Stomach (tissue), 9 donors: ENCODE data around the gene PHLDB1. TPM values are rescaled to one million over a fixed set of nuclear protein-coding genes. Genes with fewer than 3 reads are reported as not detected.

Experiments
- DNase-seq, 2 donors: peaks; one replicate each; pipeline versions ENCODE4 v3.0.0 to v3.0.0-alpha.2; 2013 to 2019
- H3K27ac ChIP-seq, 5 donors: fragments of 200-600 bp in 4 of 5; sonication (generic) in 4 of 5; one replicate each; pipeline ENCODE4 v1.5.1; 2013 to 2019; ENCODE audit warnings: mild to moderate bottlenecking in 1 of 5, moderate library complexity in 1 of 5
- H3K27me3 ChIP-seq, 3 donors: fragments of 200-600 bp; sonication (generic); one replicate each; pipeline ENCODE4 v1.5.1; 2017 to 2019; ENCODE audit warnings: mixed run types in 1 of 3
- H3K36me3 ChIP-seq, 4 donors: fragments of 200-600 bp; sonication (generic); 1 replicate in 3 of 4; 2 replicates in 1 of 4; pipeline ENCODE4 v1.5.1; 2016 to 2019
- H3K4me1 ChIP-seq, 4 donors: fragments of 200-600 bp; sonication (generic); one replicate each; pipeline ENCODE4 v1.5.1; 2016 to 2019
- H3K4me3 ChIP-seq, 4 donors: fragments of 200-600 bp; sonication (generic) in 3 of 4; one replicate each; pipeline ENCODE4 v1.5.1; 2016 to 2019; ENCODE audit warnings: mild to moderate bottlenecking in 1 of 4
- H3K9me3 ChIP-seq, 4 donors: fragments of 200-600 bp; sonication (generic); one replicate each; pipeline ENCODE4 v1.5.1; 2016 to 2019
- EP300 ChIP-seq: sonication (generic); formaldehyde crosslinking; IDR thresholded peaks from one replicate; pipeline ENCODE4 v1.6.1; 2017; ENCODE audit warnings: antibody characterized with exemption
- POLR2A ChIP-seq, 4 donors: fragments of 450-650 bp; IDR thresholded peaks; one replicate each; pipeline ENCODE4 v1.6.1; 2016; ENCODE audit warnings: antibody characterized with exemption in 4 of 4, control low read depth in 2 of 4, mild to moderate bottlenecking in 1 of 4, moderate library complexity in 1 of 4
- POLR2AphosphoS5 ChIP-seq, 3 donors: sonication (generic); formaldehyde crosslinking; IDR thresholded peaks; one replicate each; pipeline ENCODE4 v1.6.1; 2016; ENCODE audit warnings: antibody characterized with exemption in 3 of 3
- WGBS, 5 donors: extraction: QIAGEN DNeasy Blood & Tissue Kit in 3 of 5; methylation state at CpG; one replicate each; pipeline versions ENCODE4 v1.1.5 to v1.1.7; 2013 to 2018; 5-methylcytosine and 5-hydroxymethylcytosine counted together
- intact Hi-C: fragments of 100-400 bp; cut with DNase I; formaldehyde crosslinking; loops from one replicate; pipeline ENCODE4 v1.15.1; 2023; ENCODE audit warnings: low total_unique reads
- polyA plus RNA-seq, 3 donors: library from polyadenylated mRNA; stranded (reverse); fragments of 200-250 nt; gene quantifications; one replicate each; pipeline ENCODE4 v1.2.3, GENCODE V29; 2013
- total RNA-seq, 5 donors: library from RNA; depleted of rRNA; stranded (reverse); fragments of >200 nt; gene quantifications; one replicate each; pipeline versions ENCODE4 v1.1.0 to v1.2.3, GENCODE V29; 2014 to 2016
- TF ChIP-seq, protein P1 (sequence below), 7 experiments: fragments of 450-650 bp in 4 of 7; fragments of 200-600 bp in 3 of 7; sonication (generic) in 3 of 7; IDR thresholded peaks; one replicate each; pipeline ENCODE4 v1.5.1; 2016 to 2019; ENCODE audit warnings: antibody characterized with exemption in 7 of 7, control low read depth in 2 of 7, mild to moderate bottlenecking in 1 of 7
- donor health status: healthy with polysubstance abuse.
- donor health status: Bipolar disorder and iron deficiency.
- donor health status: healthy.

The PHLDB1 gene
- total and polyA plus RNA-seq, 8 donors: 28.4 to 291 (median 41.4) TPM

DNA sequence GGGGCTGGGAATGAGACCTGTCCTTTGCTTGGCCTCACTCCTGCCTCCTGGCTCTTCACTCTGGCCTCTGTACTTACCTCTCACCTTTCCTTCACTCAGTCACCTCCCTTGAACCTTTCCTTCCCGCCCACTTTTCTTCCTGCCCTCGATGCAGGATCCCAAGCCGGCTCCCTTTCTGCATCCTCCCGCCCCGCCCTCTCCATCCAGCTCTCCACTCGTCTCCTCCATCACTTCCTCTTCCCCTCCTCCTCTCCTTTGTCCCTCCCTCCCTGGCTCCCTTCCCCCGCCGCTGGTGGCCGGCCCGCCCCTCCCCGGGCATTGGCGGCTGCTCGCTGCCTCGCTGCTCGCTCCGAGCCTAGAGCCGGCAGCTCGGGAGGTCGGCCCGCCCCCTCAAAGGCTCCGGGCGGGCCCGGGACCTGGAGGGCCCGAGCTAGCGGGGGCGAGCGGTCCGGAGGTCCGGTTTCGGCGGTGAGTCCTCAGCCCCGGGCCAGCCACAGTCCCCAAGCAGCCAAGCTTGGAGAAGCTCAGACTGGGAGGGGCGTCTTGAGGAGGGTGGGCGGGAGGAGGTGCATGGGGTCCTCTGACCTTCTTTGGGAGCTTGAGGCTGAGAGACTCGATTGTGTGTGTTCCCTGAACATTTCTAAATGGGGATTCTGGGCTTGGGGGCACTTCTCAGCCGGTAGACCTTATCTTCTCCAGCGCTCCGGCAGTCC, 13.8 kb downstream of the PHLDB1 start:
- H3K4me1 ChIP-seq: peaks cover 56 to 87% (median 64%) of the 10 kb centered on the region in 4 donors

DNA sequence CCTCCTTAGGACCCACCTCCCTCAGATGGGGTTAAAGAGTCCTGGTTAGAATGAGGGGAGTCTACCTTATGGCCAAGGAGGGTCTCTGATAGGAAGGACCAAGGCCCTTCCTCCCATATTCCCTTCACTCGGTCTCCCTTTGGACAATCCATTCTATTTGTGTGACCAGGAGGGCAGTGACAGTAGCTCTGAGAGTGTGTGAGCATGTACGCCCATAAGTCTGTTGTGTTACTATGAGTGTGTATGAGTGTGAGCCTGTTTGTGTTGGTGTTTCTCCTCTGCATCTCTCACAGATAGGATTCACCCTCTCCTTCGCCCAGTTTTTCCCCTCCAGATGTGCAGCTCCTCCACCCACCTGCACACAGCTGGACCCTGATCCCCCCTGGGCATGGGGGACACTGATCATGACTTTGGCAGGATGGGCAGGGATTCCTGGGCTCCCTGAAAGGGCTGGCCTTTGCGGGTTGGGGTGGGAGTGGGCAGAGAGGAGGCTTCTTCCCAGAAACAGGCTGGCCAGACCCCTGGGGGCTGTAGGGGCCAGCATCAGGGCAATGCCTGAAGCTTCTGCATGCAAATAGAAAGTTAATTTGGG, 14.5 kb downstream of the PHLDB1 start:
- DNase-seq: no peak
- TF ChIP-seq, protein P1, sequence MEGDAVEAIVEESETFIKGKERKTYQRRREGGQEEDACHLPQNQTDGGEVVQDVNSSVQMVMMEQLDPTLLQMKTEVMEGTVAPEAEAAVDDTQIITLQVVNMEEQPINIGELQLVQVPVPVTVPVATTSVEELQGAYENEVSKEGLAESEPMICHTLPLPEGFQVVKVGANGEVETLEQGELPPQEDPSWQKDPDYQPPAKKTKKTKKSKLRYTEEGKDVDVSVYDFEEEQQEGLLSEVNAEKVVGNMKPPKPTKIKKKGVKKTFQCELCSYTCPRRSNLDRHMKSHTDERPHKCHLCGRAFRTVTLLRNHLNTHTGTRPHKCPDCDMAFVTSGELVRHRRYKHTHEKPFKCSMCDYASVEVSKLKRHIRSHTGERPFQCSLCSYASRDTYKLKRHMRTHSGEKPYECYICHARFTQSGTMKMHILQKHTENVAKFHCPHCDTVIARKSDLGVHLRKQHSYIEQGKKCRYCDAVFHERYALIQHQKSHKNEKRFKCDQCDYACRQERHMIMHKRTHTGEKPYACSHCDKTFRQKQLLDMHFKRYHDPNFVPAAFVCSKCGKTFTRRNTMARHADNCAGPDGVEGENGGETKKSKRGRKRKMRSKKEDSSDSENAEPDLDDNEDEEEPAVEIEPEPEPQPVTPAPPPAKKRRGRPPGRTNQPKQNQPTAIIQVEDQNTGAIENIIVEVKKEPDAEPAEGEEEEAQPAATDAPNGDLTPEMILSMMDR (IDR thresholded peaks at IDR 0.05): no peak
- no peak for TF ChIP-seq POLR2A (IDR thresholded peaks at IDR 0.05)
- no peak for TF ChIP-seq EP300
- no peak for TF ChIP-seq POLR2AphosphoS5 (IDR thresholded peaks at IDR 0.05)
- Histone ChIP-seq H3K9me3 (no peaks in the 10 kb centered on the region), H3K4me3 (peak overlapping the region; percentile 54 to 59 (median 56)), H3K27me3 (peaks cover 0 to 5% (median 0%) of the 10 kb centered on the region in 3 donors), H3K36me3 (peaks cover 21 to 40% (median 30%) of the 10 kb centered on the region in 4 donors), H3K27ac (peak overlapping the region; percentile 15 to 84 (median 80)), H3K4me1 (peaks cover 55 to 82% (median 64%) of the 10 kb centered on the region in 4 donors)
- 32 to 55% (median 49%) methylated on average over 3 to 4 of the region's 4 CpGs for WGBS, 5 donors
- intact Hi-C loops: no loop called here

More for the DNA sequence above, 13.8 kb downstream of the PHLDB1 start:
- peak; percentile 85 to 95 for DNase-seq
- Histone ChIP-seq H3K36me3 (peaks cover 22 to 40% (median 29%) of the 10 kb centered on the region in 4 donors), H3K9me3 (no peaks in the 10 kb centered on the region), H3K4me3 (peak overlapping the region; percentile 54 to 59 (median 56)), H3K27me3 (peaks cover 0 to 5% (median 0%) of the 10 kb centered on the region in 3 donors), H3K27ac (peak overlapping the region; percentile 37 to 84 (median 80))
- intact Hi-C loops: no loop called here
- 3 to 5% (median 4%) methylated on average over 24 to 38 of the region's 38 CpGs for WGBS, 5 donors
- TF ChIP-seq EP300 (no peak), POLR2AphosphoS5 (IDR thresholded peaks at IDR 0.05) (peak in 2 of 3 donors; percentile 15 to 24), POLR2A (IDR thresholded peaks at IDR 0.05) (no peak)
- TF ChIP-seq, protein P1 (IDR thresholded peaks at IDR 0.05): no peak

DNA sequence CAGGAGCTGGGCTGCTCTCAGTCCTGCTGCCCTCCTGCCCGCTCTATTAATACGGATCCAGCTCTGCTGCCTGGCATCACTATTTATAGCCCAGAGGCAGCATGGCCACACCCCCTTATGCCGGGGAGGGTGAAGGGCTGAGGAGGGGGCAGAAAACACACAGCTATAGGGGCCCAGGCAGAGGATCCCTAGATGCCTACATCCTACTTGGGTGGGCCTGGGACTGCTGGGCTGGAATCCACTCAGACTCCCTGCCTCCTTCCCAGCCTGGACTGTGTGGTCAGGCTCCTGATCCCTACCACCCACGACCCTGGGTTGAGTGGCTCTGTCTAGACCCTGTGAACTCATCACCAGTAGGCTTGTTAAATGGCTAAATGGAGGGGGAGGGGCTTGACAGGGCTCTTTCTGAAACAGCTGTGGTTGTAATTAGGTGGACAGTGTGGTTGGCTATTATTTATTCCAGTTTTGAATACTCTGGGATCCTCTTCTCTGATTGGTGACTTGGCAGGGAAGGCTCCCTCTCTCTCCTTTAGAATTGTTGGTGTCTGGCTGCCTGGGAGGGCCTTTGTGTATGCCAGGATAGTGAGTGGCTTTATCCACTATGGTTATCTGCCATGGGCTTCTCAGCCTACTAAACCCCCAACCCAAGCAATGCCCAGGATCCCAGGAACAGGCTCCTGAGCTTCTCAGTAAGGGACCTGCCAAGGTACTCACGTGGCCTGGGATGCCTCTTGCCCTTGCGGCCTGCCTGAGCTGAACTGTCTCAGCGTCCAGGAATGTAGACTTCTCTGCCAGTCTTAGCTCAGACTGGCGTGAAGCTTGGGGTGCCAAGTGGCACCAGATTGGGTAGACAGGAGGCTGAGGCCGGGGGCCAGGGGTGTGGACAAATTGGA, 15.2 kb downstream of the PHLDB1 start:
- TF ChIP-seq POLR2AphosphoS5 (IDR thresholded peaks at IDR 0.05) (no peak), POLR2A (IDR thresholded peaks at IDR 0.05) (no peak)
- Histone ChIP-seq H3K4me1 (peaks cover 47 to 75% (median 57%) of the 10 kb centered on the region in 4 donors), H3K27me3 (peaks cover 0 to 5% (median 0%) of the 10 kb centered on the region in 3 donors), H3K4me3 (peak overlapping the region in 1 of 4 donors; percentile 56), H3K9me3 (no peaks in the 10 kb centered on the region), H3K27ac (peak overlapping the region in 4 of 5 donors; percentile 75 to 84 (median 82)), H3K36me3 (peaks cover 29 to 40% (median 32%) of the 10 kb centered on the region in 4 donors)
- peak in 1 of 2 donors; percentile 59 for DNase-seq
- intact Hi-C loops: no loop called here
- 31 to 51% (median 49%) methylated on average over 9 of the region's 9 CpGs for WGBS, 5 donors

- intact Hi-C loops: no loop called here
- Histone ChIP-seq H3K27ac (peak overlapping the region in 4 of 5 donors; percentile 75 to 84 (median 82)), H3K36me3 (peaks cover 35 to 40% (median 37%) of the 10 kb centered on the region in 4 donors), H3K4me1 (peaks cover 41 to 69% (median 51%) of the 10 kb centered on the region in 4 donors), H3K4me3 (no peak overlapping the region), H3K27me3 (peaks cover 0 to 5% (median 0%) of the 10 kb centered on the region in 3 donors), H3K9me3 (no peaks in the 10 kb centered on the region)
- TF ChIP-seq POLR2A (IDR thresholded peaks at IDR 0.05): no peak
- no peak for TF ChIP-seq EP300
- TF ChIP-seq POLR2AphosphoS5 (IDR thresholded peaks at IDR 0.05): no peak
- TF ChIP-seq, protein P1 (IDR thresholded peaks at IDR 0.05): no peak
- WGBS, 5 donors: 35 to 54% (median 46%) methylated on average over 3 to 4 of the region's 4 CpGs
- peak in 1 of 2 donors; percentile 58 for DNase-seq
Measured at GRCh38 chr11:118623269-118623655, 15.8 kb downstream of the PHLDB1 start.
